Thyroid gland (tissue), 4 donors: Measurements from ENCODE around the gene DOCK10.

Experiments
- CTCF ChIP-seq, 6 experiments: fragments of 200-600 bp in 3 of 6; fragments of 450-650 bp in 3 of 6; sonication (generic) in 3 of 6; IDR thresholded peaks; one replicate each; pipeline ENCODE4 v1.5.1; 2016 to 2019; ENCODE audit warnings: antibody characterized with exemption in 6 of 6, mild to moderate bottlenecking in 2 of 6, inconsistent platforms in 1 of 6, moderate library complexity in 1 of 6
- POLR2A ChIP-seq, 2 donors: fragments of 450-650 bp; IDR thresholded peaks; one replicate each; pipeline ENCODE4 v1.6.1; 2017; ENCODE audit warnings: antibody characterized with exemption in 2 of 2, mild to moderate bottlenecking in 2 of 2, moderate library complexity in 1 of 2

GRCh38 chr2:224925810-224926100, 116.5 kb downstream of the DOCK10 start:
- TF ChIP-seq CTCF (IDR thresholded peaks at IDR 0.05) (no peak), POLR2A (IDR thresholded peaks at IDR 0.05) (no peak)
